ENCODE data around the gene LAPTM4A.
"Not testable (repeated sequence)": the region's sequence is repeated elsewhere in the genome, so short reads cannot be mapped to it uniquely, and the experiment has no call there.

The LAPTM4A gene

DNA sequence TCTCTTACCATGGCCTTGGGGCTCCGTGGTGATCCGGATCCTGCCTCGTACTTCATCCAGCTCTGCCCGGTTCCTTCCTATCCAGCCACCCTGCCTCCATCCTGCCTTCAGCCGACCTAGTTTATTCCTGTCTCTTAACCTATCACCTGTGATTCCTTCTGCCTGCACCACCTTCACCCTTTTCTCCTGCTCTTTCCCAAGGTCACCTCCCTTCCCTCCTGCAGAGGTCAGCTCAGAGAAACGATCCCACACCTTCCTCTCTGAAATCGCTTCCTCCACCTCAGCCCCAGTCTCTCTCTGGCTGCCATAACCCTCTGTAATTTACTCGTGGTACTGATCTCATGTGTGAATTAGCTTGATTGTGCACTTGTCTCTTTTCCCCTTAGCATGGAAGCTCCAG, 23.5 kb upstream of the LAPTM4A start:
- no peak for FAIRE-seq

DNA sequence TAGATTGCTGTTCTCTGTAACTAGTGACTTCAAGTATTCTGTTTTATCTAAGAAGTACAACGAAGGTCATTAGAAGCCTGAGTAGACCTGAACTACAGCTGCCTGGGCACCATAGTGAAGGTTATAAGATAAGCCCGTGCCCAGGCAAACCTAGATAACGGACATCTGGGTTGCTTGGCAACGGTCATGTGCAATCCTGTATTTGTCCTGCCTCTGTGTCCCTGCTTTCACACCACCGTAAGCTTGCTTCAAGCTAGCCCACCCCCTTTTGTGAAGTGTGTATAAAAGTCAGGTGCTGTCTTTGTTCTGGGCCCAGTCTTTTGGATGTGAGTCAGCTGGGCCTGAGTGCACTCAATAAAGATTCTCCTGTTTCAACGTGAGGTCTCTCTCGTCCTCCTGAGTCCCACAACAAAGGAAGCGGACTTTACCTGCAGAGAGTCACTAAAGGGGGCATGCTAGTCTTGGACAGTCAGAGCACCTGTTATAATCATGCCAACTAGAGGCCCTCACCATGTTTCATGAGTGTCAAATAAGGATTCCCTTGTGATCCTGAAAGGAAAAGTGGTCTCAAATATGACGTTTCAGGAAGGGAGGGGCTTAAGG, 22.7 kb upstream of the LAPTM4A start:
- FAIRE-seq: not testable (repeated sequence)

DNA sequence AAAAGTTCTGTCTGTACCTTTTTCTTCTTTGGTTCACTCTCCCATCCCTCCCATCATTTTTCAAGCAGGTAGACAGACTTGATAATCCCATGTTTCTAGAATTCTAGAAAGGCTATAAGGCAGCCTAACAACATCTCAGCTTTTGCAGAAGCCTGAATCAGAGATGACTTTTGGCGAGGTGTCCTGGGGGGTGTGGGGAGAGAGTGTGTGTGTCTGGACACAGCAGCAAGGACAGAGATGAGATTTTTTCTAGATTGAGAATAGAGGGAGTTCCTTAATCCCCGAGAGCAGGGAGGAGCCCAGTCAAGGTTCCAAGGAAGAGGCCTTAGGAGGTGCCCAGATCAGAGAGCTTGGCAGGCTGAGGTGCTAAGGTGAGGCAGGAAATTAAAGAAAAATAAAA, 22.0 kb upstream of the LAPTM4A start:
- no peak for FAIRE-seq

DNA sequence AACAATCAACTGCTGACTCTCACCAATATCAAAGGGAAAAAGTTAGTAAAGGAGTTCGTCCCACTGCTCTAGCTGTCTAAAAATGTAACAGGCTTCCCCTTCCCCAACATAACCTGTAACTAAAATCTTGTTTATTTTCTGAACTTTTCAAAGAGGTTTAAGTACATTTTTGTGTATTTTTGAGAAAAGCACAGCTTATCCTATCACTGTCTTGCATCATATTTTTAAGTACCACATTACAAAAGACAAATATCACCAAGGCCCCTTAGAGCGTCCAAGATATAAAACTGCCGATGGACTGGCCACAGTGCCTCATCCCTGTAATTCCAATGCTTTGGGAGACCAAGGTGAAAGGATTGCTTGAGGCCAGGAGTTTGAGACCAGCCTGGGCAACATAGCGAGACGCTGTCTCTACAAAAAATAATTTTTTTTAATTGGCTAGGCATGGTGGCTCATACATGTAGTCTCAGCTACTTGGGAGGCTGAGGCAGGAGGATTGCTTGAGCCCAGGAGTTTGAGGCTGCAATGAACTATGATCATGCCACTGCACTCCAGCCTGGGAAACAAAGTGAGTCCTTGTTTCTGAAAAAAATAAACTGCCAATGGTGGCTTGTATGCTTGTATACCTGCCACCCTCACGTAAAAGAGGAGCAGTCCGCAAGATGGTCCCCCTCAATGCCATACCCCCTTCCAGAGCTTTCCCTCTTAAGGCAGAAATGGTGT, 21.2 kb upstream of the LAPTM4A start:
- no peak for FAIRE-seq

DNA sequence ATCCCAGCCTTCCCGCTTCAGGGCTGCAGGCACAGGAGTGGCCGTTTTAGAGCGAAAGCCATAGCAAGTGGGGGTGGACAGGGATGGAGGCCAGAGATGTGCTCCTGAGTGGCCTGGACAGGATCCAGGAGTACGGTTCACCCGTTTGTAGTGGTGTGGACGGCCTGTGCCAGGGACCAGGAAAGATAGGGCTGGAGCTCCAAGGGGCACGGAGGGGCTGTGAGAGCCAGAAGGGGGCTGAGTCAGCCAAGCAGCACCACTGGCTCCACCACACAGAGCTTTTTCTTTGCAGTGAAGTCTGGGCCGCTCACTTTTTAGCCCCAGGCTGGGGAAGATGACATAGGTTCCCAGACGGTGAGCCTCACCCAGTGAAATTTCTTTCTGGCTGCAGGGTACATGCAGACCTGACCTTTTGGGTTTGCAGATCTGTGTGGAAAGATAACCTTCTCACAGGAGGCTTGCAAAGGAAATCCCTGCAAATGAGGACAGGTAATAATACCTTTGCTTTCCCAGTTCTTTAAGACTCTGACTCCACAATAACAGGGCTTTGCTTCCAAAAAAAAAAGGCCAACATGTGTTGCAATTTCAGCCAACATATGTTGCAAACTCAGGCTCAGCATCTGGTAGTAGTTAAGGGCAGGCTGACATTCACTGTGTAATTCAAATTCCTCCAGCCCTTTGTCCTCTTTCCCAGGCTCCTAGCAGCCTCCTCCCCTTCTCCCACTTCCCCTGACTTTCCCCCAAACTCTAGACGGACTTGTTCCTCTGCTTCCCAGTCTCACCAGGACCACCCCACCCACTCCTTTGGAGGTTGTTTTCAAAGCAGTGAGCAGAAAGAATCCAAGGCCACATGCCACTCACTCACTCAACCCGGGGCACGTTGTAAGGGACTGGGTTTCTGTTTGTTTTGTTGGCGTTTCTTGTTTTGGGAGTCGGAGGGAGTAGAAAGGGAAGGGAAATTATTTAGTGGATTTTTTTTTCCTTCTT, 20.3 kb upstream of the LAPTM4A start:
- FAIRE-seq: no peak

DNA sequence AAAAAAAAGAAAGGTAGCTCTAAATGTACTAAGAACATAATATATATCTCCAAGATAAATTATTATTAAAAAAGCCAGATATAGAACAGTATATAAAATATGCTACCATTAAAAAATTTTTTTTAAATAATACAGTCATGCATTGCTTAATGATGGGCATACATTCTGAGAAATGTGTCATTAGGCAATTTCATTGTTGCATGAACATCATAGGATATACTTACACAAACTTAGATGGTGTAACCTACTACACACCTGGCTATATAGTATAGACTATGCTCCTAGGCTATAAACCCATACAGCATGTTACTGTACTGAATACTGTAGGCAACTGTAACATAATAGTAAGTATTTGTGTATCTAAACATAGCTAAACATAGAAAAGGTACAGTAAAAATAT, 18.3 kb upstream of the LAPTM4A start:
- FAIRE-seq: no peak

DNA sequence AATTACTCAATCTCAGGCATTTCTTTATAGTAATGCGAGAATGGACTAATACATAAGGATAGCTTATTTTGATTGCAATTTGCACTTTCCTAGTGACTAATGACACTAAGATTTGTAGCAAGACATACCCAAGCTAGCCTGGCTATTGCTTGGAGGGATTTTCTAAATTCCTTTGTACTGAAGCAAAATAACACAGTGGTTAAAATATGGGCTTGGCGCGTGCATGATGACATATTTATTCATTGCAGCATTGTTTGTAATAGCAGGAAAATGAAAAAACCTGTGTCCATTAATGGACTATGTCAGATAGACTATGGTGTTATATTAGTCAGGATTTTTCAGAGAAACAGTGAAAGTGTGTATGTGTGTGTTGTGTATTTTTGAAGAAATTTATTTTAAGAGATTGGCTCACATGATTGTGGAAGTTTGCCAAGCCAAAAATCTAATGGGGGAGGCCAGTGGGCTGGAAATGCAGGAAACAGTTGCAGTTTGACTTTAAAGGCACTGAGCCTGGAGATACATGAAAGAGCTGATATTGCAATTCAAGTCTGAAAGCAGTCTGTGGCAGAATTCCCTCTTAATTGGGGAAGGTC, 16.7 kb upstream of the LAPTM4A start:
- FAIRE-seq: no peak

DNA sequence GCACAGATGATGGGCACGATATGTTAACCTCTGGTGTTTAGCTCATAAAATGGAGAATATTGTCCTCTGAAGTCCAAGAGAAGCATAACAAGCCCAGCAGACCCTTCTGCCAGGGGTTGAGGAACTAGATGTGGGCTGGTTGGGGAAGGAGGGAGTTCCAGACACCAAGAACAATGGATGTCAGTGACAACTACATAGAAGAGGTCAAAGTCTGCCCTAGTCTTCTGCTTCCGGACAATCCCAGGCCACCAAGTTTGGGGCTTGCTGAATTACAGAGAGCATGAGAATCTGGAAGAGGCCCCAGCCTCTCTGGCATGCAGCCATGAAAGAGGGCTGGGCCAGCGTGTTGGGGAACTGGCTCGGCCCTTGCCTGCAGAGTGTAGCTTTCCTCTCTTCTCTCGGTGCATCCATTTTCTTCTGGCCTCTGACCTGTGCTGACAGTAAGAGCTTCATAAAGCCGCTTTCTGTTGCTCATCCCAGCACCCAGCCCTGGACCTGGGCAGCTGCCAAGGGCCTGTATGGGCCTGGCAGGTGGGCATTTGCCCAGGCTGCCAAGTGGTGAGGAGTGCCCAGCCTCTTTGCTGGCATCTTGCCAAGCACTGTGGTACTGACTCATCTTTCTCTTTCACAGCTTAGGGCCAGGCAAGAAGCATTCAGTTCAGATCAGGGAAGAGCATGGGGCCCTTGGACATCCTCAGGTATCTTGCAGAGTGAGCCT, 14.6 kb upstream of the LAPTM4A start:
- no peak for FAIRE-seq

DNA sequence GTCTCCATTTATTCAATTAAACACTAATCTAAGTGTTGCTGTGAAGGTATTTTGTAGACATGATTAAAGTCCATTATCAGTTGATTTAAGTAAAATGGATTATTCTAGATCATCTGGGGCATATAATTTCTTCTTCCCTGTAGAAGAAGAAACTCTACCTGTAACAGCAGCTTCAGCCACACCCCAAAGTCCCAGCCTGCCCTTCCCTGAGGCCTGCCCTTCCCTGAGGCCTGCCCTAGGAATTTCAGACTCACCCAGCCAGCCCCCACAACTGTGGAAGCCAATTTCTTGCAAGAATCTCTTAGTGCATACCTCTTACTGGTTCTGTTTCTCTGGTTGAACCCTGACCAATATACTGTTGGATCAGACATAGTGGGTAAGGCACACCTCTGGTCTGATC, 13.4 kb upstream of the LAPTM4A start:
- FAIRE-seq: no peak

DNA sequence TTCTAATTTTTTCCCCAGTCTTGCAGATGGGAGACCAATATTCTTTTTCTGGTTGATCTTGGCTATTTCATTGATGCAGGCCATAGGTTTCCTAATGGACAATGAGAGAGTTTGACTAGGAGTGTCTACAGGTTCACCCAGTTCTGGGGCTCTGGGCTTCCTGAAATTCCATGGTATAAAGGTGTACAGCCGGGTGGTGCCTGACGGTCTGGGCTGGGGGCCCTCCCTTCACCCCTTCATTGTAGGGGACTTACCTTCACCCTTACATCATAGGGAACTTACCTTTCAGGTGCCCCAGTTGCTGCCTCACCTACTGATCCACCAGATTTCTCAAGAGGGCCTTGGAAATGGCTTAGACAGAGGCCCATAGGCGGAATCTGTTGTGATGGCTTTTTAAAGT, 13.0 kb upstream of the LAPTM4A start:
- FAIRE-seq: no peak

DNA sequence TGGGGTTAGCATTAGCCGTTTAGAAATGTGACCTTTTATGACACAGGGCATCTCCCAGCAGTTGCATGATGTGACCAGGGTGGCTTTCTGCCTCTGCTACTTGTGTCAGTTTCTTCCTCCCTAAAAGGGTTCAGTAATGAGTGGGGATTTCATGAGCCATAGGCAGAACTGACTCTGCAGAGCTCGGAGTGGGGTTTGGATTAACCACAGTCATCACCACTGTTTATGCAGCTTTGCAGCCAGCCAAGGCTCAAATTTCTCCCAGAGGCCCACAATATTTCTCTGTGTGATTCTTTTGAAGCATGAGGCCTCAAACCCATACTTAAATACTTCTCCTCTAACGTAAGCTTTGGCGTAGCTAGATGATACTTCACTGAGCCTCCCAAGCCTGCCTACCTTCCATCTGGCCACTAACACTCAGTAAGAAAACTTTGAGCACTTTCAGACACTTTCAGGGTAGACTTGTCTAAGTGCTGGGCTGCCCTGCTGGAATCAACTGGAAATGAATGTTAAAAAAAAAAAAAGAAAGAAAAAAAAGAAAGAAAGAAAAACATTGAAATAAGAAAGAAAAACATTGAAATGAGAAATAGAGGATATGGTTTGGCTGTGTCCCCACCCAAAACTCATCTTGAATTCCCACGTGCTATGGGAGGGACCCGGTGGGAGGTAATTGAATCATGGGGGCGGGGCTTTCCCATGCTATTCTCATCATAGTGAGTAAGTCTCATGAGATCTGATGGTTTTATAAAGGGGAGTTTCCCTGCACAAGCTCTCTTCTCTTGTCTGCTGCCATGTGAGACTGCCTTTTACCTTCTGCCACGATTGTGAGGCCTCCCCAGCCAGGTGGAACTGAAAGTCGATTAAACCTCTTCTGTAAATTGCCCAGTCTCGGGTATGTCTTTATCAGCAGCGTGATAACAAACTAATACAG, 11.5 kb upstream of the LAPTM4A start:
- no peak for FAIRE-seq

DNA sequence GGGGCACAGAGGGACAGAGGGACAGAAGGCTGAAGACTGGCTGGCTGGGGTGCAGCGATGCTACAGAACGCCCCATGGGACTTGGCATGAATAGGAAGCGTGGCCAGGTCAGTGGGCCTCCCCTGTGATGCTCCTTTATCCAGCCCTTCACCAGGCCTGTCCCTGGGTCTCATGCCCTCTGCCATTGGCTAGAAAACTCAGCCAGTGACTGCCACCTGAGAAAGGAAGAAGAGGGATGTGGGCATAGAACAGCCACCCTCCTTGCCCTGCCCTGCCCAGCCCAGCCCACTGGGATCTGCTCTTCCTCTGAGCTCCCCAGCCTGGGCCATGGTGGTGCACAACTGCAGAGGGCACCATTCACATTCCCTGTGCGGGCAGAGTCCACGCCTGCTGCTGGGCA, 10.5 kb upstream of the LAPTM4A start:
- FAIRE-seq: no peak

DNA sequence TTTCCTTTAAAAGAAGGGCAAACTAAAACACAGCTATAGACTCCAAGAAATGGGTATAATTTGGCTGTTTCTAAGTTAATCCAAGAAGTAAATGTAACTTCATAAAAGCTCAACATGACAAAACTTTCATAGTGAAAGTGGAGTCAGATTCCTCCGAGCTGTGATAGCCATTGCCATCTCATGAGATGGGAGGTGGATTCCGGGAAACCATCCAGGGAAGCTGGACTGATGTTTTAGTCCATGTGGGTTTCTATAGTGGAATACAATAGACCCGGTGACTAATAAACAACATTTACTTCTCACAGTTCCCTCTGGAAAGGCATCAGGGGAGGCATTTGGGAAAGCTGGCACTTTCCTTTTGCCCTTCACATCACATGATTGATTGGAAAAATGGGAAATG, 10.0 kb upstream of the LAPTM4A start:
- FAIRE-seq: no peak

DNA sequence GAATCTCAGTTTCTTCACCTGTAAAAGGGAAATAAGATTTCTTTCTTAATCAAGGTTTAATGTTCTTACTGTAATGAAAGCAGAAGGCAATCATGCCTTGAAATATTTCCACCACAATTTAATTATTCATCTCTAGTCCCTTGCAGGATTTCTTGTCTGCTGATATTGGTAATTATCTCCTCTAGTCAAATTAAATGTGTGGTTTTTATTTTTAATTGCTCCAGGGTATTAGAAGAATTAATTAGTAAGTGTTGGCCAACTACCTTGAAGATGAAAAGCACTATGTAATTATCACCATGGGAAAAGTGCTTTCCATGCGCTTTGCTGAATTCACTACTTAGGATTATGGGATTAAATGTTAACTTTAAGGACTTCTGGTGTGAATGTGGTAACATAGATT, 8.7 kb upstream of the LAPTM4A start:
- FAIRE-seq: no peak

DNA sequence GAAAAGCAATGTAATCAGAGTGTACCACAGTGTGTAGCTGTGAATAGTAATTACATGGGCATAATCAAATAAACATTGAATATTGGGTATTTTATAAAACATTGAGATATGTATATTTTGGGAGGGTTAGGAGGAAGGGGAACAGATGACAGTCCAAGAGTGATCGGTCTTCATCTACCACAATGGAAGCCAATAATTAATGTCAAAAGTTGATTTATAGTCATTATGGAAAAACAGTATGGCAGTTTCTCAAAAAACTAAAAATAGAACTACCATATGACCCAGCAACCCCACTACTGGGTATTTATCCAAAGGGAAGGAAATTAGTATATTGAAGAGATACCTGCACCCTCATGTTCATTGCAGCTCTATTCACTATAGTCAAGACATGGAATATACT, 5.8 kb upstream of the LAPTM4A start:
- FAIRE-seq: no peak

DNA sequence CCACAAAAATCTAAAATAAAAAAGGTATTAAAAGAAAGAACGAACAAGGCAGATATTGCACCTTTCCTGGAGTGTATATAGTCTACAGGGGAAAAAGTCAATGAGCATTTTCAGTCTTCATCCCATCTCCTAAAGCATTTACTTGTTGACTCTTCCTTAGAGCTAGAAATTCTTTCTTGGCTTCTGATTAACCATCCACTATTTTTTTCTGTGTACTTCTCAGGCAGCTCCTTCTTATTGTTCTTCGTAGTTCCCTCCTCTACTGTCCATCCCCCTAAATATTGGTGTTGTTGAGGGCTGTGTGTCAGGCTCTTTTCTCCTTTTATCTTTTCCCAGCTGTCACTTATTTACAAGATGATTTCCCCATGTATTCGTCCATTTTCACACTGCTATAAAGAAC, 3.5 kb upstream of the LAPTM4A start:
- FAIRE-seq: no peak

DNA sequence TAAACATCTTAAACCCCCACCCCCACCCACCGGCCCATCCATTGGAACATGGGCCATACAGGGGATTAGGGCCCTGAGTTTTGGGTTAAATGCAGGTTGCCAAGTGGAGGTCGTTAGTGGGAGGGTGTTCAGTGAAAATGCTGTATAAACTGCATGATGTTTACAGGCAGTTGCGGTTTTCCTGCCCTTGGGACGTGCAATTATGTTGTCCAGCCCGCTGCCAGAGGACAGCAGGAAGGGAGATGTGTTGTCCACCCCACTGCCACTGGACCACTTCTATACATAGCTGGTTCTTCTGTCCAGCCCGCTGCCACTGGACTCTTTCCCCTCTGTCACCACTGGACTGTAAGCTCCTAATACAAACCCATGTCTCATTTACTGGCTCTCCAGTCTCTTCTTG, 2.7 kb upstream of the LAPTM4A start:
- no peak for FAIRE-seq

DNA sequence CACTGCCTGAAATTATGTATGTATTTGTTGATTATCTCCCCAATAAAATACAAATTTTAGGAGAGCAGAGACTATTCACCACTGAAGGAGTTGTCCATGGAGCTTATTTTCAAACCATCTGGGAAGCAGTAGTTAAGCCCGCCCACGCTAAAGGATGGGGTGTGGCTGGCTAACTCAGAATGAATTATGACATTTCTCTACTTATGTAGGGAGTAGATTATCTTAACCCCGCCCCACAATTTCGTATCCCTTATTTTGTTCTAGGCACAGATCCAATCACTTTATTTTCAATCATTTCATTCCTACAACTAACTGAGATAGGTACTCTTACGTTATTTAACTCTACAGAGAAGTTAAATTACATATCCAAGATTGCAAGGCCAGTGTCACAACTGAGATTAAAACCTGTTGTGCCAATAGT, 1.4 kb upstream of the LAPTM4A start:
- FAIRE-seq: no peak

DNA sequence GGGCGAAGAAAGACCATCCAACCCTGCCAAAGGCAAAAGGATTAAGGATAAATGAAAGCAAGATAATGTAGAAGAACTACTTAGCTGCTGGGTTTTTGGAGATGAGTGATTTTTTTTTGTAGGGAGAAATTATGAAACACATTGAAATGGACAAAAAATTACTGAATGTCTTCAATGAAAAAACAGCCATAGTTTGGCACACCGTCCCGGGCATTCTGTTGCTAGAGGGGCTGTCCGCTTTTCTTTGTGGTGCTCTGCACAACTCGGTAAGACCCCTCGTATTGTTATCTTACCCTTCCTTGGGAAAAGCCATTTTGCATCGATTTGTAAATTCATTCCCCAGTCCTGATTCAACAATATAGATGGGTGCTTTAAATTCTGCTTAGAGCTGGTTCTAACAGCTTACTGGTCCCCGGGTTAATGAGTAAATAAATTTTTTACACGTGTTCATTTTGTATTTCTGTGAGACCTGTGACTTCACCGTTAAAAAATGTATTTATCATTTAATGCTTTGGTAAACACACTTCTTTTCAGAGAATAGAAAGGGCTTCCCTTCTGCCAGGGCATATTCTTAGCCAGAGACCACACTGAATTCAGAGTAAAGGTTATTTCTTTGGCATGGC, 912 bp upstream of the LAPTM4A start:
- FAIRE-seq: no peak

DNA sequence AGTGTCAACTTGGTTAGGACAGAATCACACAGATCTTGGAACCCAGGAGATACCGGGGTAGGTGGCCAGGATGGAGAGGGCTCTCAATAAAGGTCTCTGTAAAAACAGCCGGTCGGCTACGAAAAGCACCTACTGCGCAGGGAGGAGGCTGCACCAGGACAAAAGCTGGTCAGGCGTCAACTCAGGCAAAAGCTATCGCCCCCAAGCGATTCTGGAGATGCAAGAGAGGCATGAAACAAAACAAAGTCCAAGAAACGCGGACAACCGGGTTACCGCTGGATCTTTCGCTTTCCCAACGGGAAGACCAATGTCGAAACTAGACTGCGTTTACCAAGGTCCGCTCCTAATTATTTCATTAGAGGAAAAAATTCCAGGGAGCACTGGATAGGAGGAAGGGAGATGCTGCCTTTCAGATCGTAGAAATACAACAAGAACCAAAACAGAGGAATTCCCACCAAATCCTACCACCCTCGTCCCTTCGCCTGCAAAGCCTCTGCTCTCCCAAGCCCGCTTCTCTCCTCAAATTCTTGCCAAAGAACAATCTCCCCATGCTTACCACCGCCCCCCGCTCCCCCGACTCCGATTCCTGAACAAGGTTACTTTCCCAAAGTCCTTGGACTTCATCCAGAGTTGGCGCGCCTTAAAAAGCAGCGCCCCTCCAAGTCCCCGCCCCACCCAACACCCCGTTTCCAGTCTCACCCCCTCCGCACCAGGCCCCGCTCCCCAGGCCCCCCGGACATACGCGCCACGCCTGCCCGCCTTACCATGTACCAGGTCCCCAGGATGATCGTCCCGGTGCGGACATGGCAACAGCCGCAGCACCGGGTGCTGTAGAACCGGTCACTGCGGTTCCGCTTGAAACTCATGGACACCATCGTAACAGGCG, 539 bp downstream of the LAPTM4A start:
- no peak for FAIRE-seq
